ENCODE data around the gene SLIT3. TPM values are rescaled to one million over a fixed set of nuclear protein-coding genes. Genes with fewer than 3 reads are reported as not detected.

SLIT3 gene
- total RNA-seq, 4 donors from 2014 or later, result 46.3 to 89.0 (median 68.0) TPM

GRCh38 chr5:168877132-168877892 is 423.6 kb downstream of the SLIT3 start:
- TF ChIP-seq CTCF (IDR thresholded peaks at IDR 0.05), result no peak
- DNase-seq (ENCODE audit: low spot score), result no peak
- ATAC-seq (ENCODE audit: low FRiP score), result no peak

GRCh38 chr5:168876419-168876818 is 424.5 kb downstream of the SLIT3 start:
- no peak for ATAC-seq (ENCODE audit: low FRiP score)
- TF ChIP-seq CTCF (IDR thresholded peaks at IDR 0.05), result no peak
- DNase-seq (ENCODE audit: low spot score), result no peak

GRCh38 chr5:168875832-168876231 is 425.1 kb downstream of the SLIT3 start:
- no peak for TF ChIP-seq CTCF (IDR thresholded peaks at IDR 0.05)
- ATAC-seq (ENCODE audit: low FRiP score) (no peak), DNase-seq (ENCODE audit: low spot score) (no peak)

GRCh38 chr5:168874713-168875380 is 426.1 kb downstream of the SLIT3 start:
- no peak for DNase-seq (ENCODE audit: low spot score)

GRCh38 chr5:168872246-168872645 is 428.7 kb downstream of the SLIT3 start:
- TF ChIP-seq CTCF (IDR thresholded peaks at IDR 0.05), result no peak
- no peak for DNase-seq (ENCODE audit: low spot score)
- no peak for ATAC-seq (ENCODE audit: low FRiP score)

More at GRCh38 chr5:168874713-168875380, 426.1 kb downstream of the SLIT3 start:
- ATAC-seq (ENCODE audit: low FRiP score), result no peak
- TF ChIP-seq CTCF (IDR thresholded peaks at IDR 0.05), result no peak

- DNase-seq (ENCODE audit: low spot score) (no peak), ATAC-seq (ENCODE audit: low FRiP score) (no peak)
- no peak for TF ChIP-seq CTCF (IDR thresholded peaks at IDR 0.05)
Measured at GRCh38 chr5:168870910-168871309, 430.0 kb downstream of the SLIT3 start.

All from omental fat pad (tissue), 4 donors.